Neuronal stem cell (in vitro differentiated cells): ENCODE data around the gene PWWP2B.

Experiments used
- DNase-seq: peaks from one replicate; pipeline ENCODE4 v3.0.0-alpha.2; 2013; ENCODE audit warnings: low spot score
- H2AFZ ChIP-seq: one replicate; pipeline ENCODE4 v1.6.1; 2013; ENCODE audit warnings: mild to moderate bottlenecking, low read length, inconsistent platforms
- H2AK5ac ChIP-seq: 2 replicates; pipeline ENCODE4 v1.6.1; 2013; ENCODE audit warnings: low read depth, mild to moderate bottlenecking, inconsistent platforms, low read length, moderate library complexity, mixed read lengths
- H2BK120ac ChIP-seq: 2 replicates; pipeline ENCODE4 v1.6.1; 2013; ENCODE audit warnings: low read depth, mild to moderate bottlenecking, inconsistent platforms, low read length, moderate library complexity, mixed read lengths
- H2BK12ac ChIP-seq: one replicate; pipeline ENCODE4 v1.6.1; 2013; ENCODE audit warnings: low read length, inconsistent platforms
- H2BK15ac ChIP-seq: 2 replicates; pipeline ENCODE4 v1.6.1; 2013; ENCODE audit warnings: mild to moderate bottlenecking, low read length, inconsistent platforms, mixed read lengths
- H2BK5ac ChIP-seq: one replicate; pipeline ENCODE4 v1.6.1; 2013; ENCODE audit warnings: inconsistent platforms, mild to moderate bottlenecking, low read length, moderate library complexity
- H3K14ac ChIP-seq: one replicate; pipeline ENCODE4 v1.6.1; 2013; ENCODE audit warnings: low read length, inconsistent platforms
- H3K18ac ChIP-seq: 2 replicates; pipeline ENCODE4 v1.6.1; 2013; ENCODE audit warnings: low read length, inconsistent platforms
- H3K23ac ChIP-seq: 2 replicates; pipeline ENCODE4 v1.6.1; 2013; ENCODE audit warnings: low read depth, mild to moderate bottlenecking, mixed read lengths, low read length, inconsistent platforms; ENCODE audit not compliant: poor library complexity
- H3K27ac ChIP-seq: replicated peaks from 3 replicates; pipeline ENCODE4 v1.5.1; 2013; ENCODE audit warnings: low read length, inconsistent platforms
- H3K27me3 ChIP-seq, 3 experiments: 2 replicates each; pipeline ENCODE4 v1.6.1; 2013; ENCODE audit warnings: low read length in 3 of 3, mild to moderate bottlenecking in 2 of 3, inconsistent platforms in 1 of 3, low read depth in 1 of 3, mixed read lengths in 1 of 3, moderate library complexity in 1 of 3; ENCODE audit not compliant: control insufficient read depth in 3 of 3, insufficient read depth in 3 of 3
- H3K36me3 ChIP-seq, 2 donors: replicated peaks in 1 of 2; 2 replicates each; pipeline ENCODE4 v1.6.1; 2013; ENCODE audit warnings: low read length in 2 of 2; ENCODE audit not compliant: control insufficient read depth in 2 of 2, insufficient read depth in 2 of 2
- H3K4ac ChIP-seq: 2 replicates; pipeline ENCODE4 v1.6.1; 2013; ENCODE audit warnings: inconsistent platforms, mild to moderate bottlenecking, low read length, moderate library complexity
- H3K4me1 ChIP-seq, 2 donors: 1 replicate in 1 of 2; 2 replicates in 1 of 2; pipeline ENCODE4 v1.6.1; 2013; ENCODE audit warnings: low read length in 2 of 2, low read depth in 1 of 2; ENCODE audit not compliant: control insufficient read depth in 2 of 2, insufficient read depth in 1 of 2
- H3K4me2 ChIP-seq: one replicate; pipeline ENCODE4 v1.6.1; 2013; ENCODE audit warnings: mild to moderate bottlenecking, low read length, inconsistent platforms; ENCODE audit not compliant: insufficient read depth, poor library complexity, severe bottlenecking
- H3K4me3 ChIP-seq, 2 donors: 2 replicates each; pipeline ENCODE4 v1.5.1; 2013; ENCODE audit warnings: low read length in 2 of 2, mild to moderate bottlenecking in 2 of 2, inconsistent platforms in 1 of 2, moderate library complexity in 1 of 2
- H3K79me1 ChIP-seq: one replicate; pipeline ENCODE4 v1.6.1; 2013; ENCODE audit warnings: low read depth, mild to moderate bottlenecking, inconsistent platforms, low read length, moderate library complexity
- H3K9ac ChIP-seq: one replicate; pipeline ENCODE4 v1.6.1; 2013; ENCODE audit warnings: mild to moderate bottlenecking, low read depth, low read length, inconsistent platforms; ENCODE audit not compliant: poor library complexity
- H3K9me3 ChIP-seq, 2 donors: replicated peaks in 1 of 2; 2 replicates each; pipeline versions ENCODE3 to v1.6.1; 2013; ENCODE audit warnings: low read length in 2 of 2, mild to moderate bottlenecking in 2 of 2, inconsistent platforms in 1 of 2, low read depth in 1 of 2, mixed read lengths in 1 of 2, moderate library complexity in 1 of 2; ENCODE audit not compliant: control insufficient read depth in 2 of 2, insufficient read depth in 1 of 2
- H4K8ac ChIP-seq: one replicate; pipeline ENCODE4 v1.6.1; 2013; ENCODE audit warnings: low read depth, mild to moderate bottlenecking, inconsistent platforms, low read length, moderate library complexity
- H4K91ac ChIP-seq: one replicate; pipeline ENCODE4 v1.6.1; 2013; ENCODE audit warnings: low read length, low read depth, mild to moderate bottlenecking, inconsistent platforms; ENCODE audit not compliant: poor library complexity
- WGBS, 2 donors: extraction: QIAGEN DNeasy Blood & Tissue Kit; methylation state at CpG; one replicate each; pipeline ENCODE4 v1.1.7; 2013; ENCODE audit warnings: missing lambda C conversion rate in 2 of 2, mixed read lengths in 1 of 2; ENCODE audit not compliant: insufficient read length in 2 of 2, insufficient replicate concordance in 1 of 2; ENCODE audit errors: extremely low coverage in 2 of 2; 5-methylcytosine and 5-hydroxymethylcytosine counted together

Gene PWWP2B

GRCh38 chr10:132431537-132432175, 34.7 kb downstream of the PWWP2B start:
- Histone ChIP-seq H3K27ac (no peak overlapping the region), H4K91ac (no peak overlapping the region), H2AK5ac (peak overlapping the region; percentile 96), H3K4me3 (no peak overlapping the region), H3K4me1 (peaks cover 0 to 9% of the 10 kb centered on the region in 2 donors), H3K27me3 (no peaks in the 10 kb centered on the region), H2BK120ac (no peak overlapping the region), H3K79me1 (peaks cover 4% of the 10 kb centered on the region), H3K9ac (peak overlapping the region; percentile 44), H3K36me3 (peaks cover 0 to 3% of the 10 kb centered on the region in 2 donors), H2BK5ac (peak overlapping the region; percentile 39), H2AFZ (no peak overlapping the region), H3K9me3 (no peaks in the 10 kb centered on the region), H3K23ac (no peak overlapping the region), H3K4ac (no peak overlapping the region), H3K14ac (peak overlapping the region; percentile 98), H2BK12ac (peak overlapping the region; percentile 41), H2BK15ac (peak overlapping the region; percentile 87), H3K4me2 (no peak overlapping the region), H4K8ac (no peak overlapping the region), H3K18ac (peak overlapping the region; percentile 84)
- no CpG with 5 or more reads among the region's 12 CpGs for WGBS, 2 donors
- no peak for DNase-seq

GRCh38 chr10:132432176-132432540, 35.2 kb downstream of the PWWP2B start:
- H3K4me1 ChIP-seq = peaks cover 0 to 9% of the 10 kb centered on the region in 2 donors
- peaks cover 4% of the 10 kb centered on the region for H3K79me1 ChIP-seq
- H3K18ac ChIP-seq = peak overlapping the region; percentile 84
- H3K14ac ChIP-seq = no peak overlapping the region
- H3K9me3 ChIP-seq = no peaks in the 10 kb centered on the region
- peak overlapping the region; percentile 96 for H2AK5ac ChIP-seq
- no peak overlapping the region for H4K8ac ChIP-seq
- DNase-seq = no peak
- H3K27me3 ChIP-seq = no peaks in the 10 kb centered on the region
- H3K4ac ChIP-seq = no peak overlapping the region
- no peak overlapping the region for H3K27ac ChIP-seq
- H2BK120ac ChIP-seq = no peak overlapping the region
- H3K23ac ChIP-seq = peak overlapping the region; percentile 31
- H3K9ac ChIP-seq = peak overlapping the region; percentile 44
- no peak overlapping the region for H3K4me2 ChIP-seq
- WGBS, 2 donors = no CpG with 5 or more reads among the region's 12 CpGs
- no peak overlapping the region for H2AFZ ChIP-seq
- peak overlapping the region; percentile 39 for H2BK5ac ChIP-seq
- peak overlapping the region; percentile 41 for H2BK12ac ChIP-seq
- H2BK15ac ChIP-seq = peak overlapping the region; percentile 87
- H3K36me3 ChIP-seq = peaks cover 0 to 3% of the 10 kb centered on the region in 2 donors
- H3K4me3 ChIP-seq = no peak overlapping the region
- H4K91ac ChIP-seq = no peak overlapping the region

GRCh38 chr10:132433671-132434340, 36.8 kb downstream of the PWWP2B start:
- peak overlapping the region; percentile 91 for H3K18ac ChIP-seq
- peak overlapping the region; percentile 81 for H2AK5ac ChIP-seq
- no peak overlapping the region for H3K4me3 ChIP-seq
- H3K9ac ChIP-seq = no peak overlapping the region
- peak overlapping the region; percentile 89 for H2BK15ac ChIP-seq
- WGBS, 2 donors = no CpG with 5 or more reads among the region's 21 CpGs
- H2AFZ ChIP-seq = peak overlapping the region; percentile 11
- peaks cover 4% of the 10 kb centered on the region for H3K79me1 ChIP-seq
- no peak overlapping the region for H4K91ac ChIP-seq
- DNase-seq = no peak
- no peaks in the 10 kb centered on the region for H3K27me3 ChIP-seq
- H3K4ac ChIP-seq = no peak overlapping the region
- H3K4me2 ChIP-seq = no peak overlapping the region
- peak overlapping the region; percentile 71 for H3K14ac ChIP-seq
- no peak overlapping the region for H2BK120ac ChIP-seq
- H2BK12ac ChIP-seq = peak overlapping the region; percentile 22
- peaks cover 0 to 9% of the 10 kb centered on the region in 2 donors for H3K4me1 ChIP-seq
- no peak overlapping the region for H2BK5ac ChIP-seq
- no peak overlapping the region for H4K8ac ChIP-seq
- no peak overlapping the region for H3K27ac ChIP-seq
- peak overlapping the region; percentile 93 for H3K23ac ChIP-seq
- H3K9me3 ChIP-seq = no peaks in the 10 kb centered on the region
- no peaks in the 10 kb centered on the region for H3K36me3 ChIP-seq

- no peak for DNase-seq
- H2BK15ac ChIP-seq = no peak overlapping the region
Observed at GRCh38 chr10:132434405-132435005, 37.5 kb downstream of the PWWP2B start.

More at GRCh38 chr10:132434405-132435005, 37.5 kb downstream of the PWWP2B start:
- Histone ChIP-seq H3K18ac (no peak overlapping the region), H2AFZ (peak overlapping the region; percentile 11), H3K9me3 (peaks cover 0 to under 1% of the 10 kb centered on the region in 2 donors), H3K27ac (no peak overlapping the region), H3K27me3 (no peaks in the 10 kb centered on the region), H3K36me3 (no peaks in the 10 kb centered on the region), H3K14ac (no peak overlapping the region), H3K4me3 (no peak overlapping the region), H3K79me1 (peaks cover 4% of the 10 kb centered on the region), H3K4ac (no peak overlapping the region), H2AK5ac (no peak overlapping the region), H4K91ac (no peak overlapping the region), H2BK5ac (no peak overlapping the region), H3K9ac (no peak overlapping the region), H4K8ac (no peak overlapping the region), H2BK120ac (no peak overlapping the region), H2BK12ac (no peak overlapping the region), H3K4me1 (peaks cover 0 to 7% of the 10 kb centered on the region in 2 donors), H3K4me2 (no peak overlapping the region), H3K23ac (no peak overlapping the region)
- WGBS, 2 donors = no CpG with 5 or more reads among the region's 12 CpGs
